ENCODE measurements around the gene OGT. TPM values are rescaled to one million over a fixed set of nuclear protein-coding genes. Genes with fewer than 3 reads are reported as not detected.

Gene OGT
- total and polyA plus RNA-seq, 2 experiments from 2014 or later, result 37.3 to 159 TPM

- no peak overlapping the region for H3K4me3 ChIP-seq
- no peak for TF ChIP-seq CTCF (IDR thresholded peaks at IDR 0.05; ENCODE audit: low read depth, low read length)
These were observed 88.7 kb downstream of the OGT start for GRCh38 chrX:71621603-71622002.

GRCh38 chrX:71622032-71622575 lies 89.2 kb downstream of the OGT start:
- DNase-seq (ENCODE audit: low read depth in 1 of 2, low spot score in 1 of 2), result no peak
- Histone ChIP-seq H3K4me1 (ENCODE audit: low read depth) (no peaks in the 10 kb centered on the region), H3K4me3 (no peak overlapping the region), H3K27me3 (no peaks in the 10 kb centered on the region), H3K36me3 (no peaks in the 10 kb centered on the region), H3K27ac (peak overlapping the region; percentile 88), H3K9me3 (ENCODE audit: low read depth) (no peaks in the 10 kb centered on the region)
- no peak for TF ChIP-seq CTCF (IDR thresholded peaks at IDR 0.05; ENCODE audit: low read depth, low read length)

More at GRCh38 chrX:71621603-71622002, 88.7 kb downstream of the OGT start:
- DNase-seq (ENCODE audit: low read depth in 1 of 2, low spot score in 1 of 2), result peak in 1 of 2 donors; percentile 20
- H3K36me3 ChIP-seq, result no peaks in the 10 kb centered on the region
- no peaks in the 10 kb centered on the region for H3K27me3 ChIP-seq
- H3K27ac ChIP-seq, result no peak overlapping the region
- H3K4me1 ChIP-seq (ENCODE audit: low read depth), result no peaks in the 10 kb centered on the region
- H3K9me3 ChIP-seq (ENCODE audit: low read depth), result no peaks in the 10 kb centered on the region

GRCh38 chrX:71622576-71623450 lies 89.9 kb downstream of the OGT start:
- Histone ChIP-seq H3K27ac (peak overlapping the region; percentile 88), H3K4me3 (no peak overlapping the region), H3K36me3 (no peaks in the 10 kb centered on the region), H3K4me1 (ENCODE audit: low read depth) (no peaks in the 10 kb centered on the region), H3K9me3 (ENCODE audit: low read depth) (no peaks in the 10 kb centered on the region), H3K27me3 (no peaks in the 10 kb centered on the region)
- peak; percentile 40 for TF ChIP-seq CTCF (IDR thresholded peaks at IDR 0.05; ENCODE audit: low read depth, low read length)
- DNase-seq (ENCODE audit: low read depth in 1 of 2, low spot score in 1 of 2), result peak; percentile 64 to 83

- no peak overlapping the region for H3K4me3 ChIP-seq
These were observed 90.8 kb downstream of the OGT start for GRCh38 chrX:71623714-71624113.

GRCh38 chrX:71625471-71625870 lies 92.6 kb downstream of the OGT start:
- no peak overlapping the region for H3K4me3 ChIP-seq
- H3K27me3 ChIP-seq, result no peaks in the 10 kb centered on the region
- H3K27ac ChIP-seq, result no peak overlapping the region
- DNase-seq (ENCODE audit: low read depth in 1 of 2, low spot score in 1 of 2), result no peak
- no peaks in the 10 kb centered on the region for H3K4me1 ChIP-seq (ENCODE audit: low read depth)
- no peaks in the 10 kb centered on the region for H3K9me3 ChIP-seq (ENCODE audit: low read depth)
- no peaks in the 10 kb centered on the region for H3K36me3 ChIP-seq
- TF ChIP-seq CTCF (IDR thresholded peaks at IDR 0.05; ENCODE audit: low read depth, low read length), result no peak

More at GRCh38 chrX:71623714-71624113, 90.8 kb downstream of the OGT start:
- no peak for DNase-seq (ENCODE audit: low read depth in 1 of 2, low spot score in 1 of 2)
- no peaks in the 10 kb centered on the region for H3K9me3 ChIP-seq (ENCODE audit: low read depth)
- no peak overlapping the region for H3K27ac ChIP-seq
- no peaks in the 10 kb centered on the region for H3K4me1 ChIP-seq (ENCODE audit: low read depth)
- no peaks in the 10 kb centered on the region for H3K36me3 ChIP-seq
- H3K27me3 ChIP-seq, result no peaks in the 10 kb centered on the region
- TF ChIP-seq CTCF (IDR thresholded peaks at IDR 0.05; ENCODE audit: low read depth, low read length), result no peak

Other genes starting within 250 kb of the OGT start
- gene NONO, start 249.5 kb upstream of the OGT start, total RNA-seq, result 524 and 770 TPM in 2 replicates
- 278 and 318 TPM in 2 replicates for gene NONO, start 249.5 kb upstream of the OGT start, polyA plus RNA-seq
- gene ITGB1BP2, start 231.4 kb upstream of the OGT start, total RNA-seq, result 99.7 and 158 TPM in 2 replicates
- 60.4 and 115 TPM in 2 replicates for gene ITGB1BP2, start 231.4 kb upstream of the OGT start, polyA plus RNA-seq
- gene TAF1, start 166.7 kb upstream of the OGT start, total RNA-seq, result 16.1 and 43.1 TPM in 2 replicates
- gene TAF1, start 166.7 kb upstream of the OGT start, polyA plus RNA-seq, result 3.8 and 7.8 TPM in 2 replicates
- 1.6 and 5.2 TPM in 2 replicates for gene GCNA, start 45.3 kb downstream of the OGT start, total RNA-seq
- gene GCNA, start 45.3 kb downstream of the OGT start, polyA plus RNA-seq, result 0.38 and 1.4 TPM in 2 replicates
- gene CXCR3, start 85.4 kb downstream of the OGT start, total RNA-seq, result not detected in 2 replicates
- gene CXCR3, start 85.4 kb downstream of the OGT start, polyA plus RNA-seq, result not detected in 2 replicates
- gene CXorf49, start 185.2 kb downstream of the OGT start, total RNA-seq, result not detected in 2 replicates
- gene CXorf49, start 185.2 kb downstream of the OGT start, polyA plus RNA-seq, result not detected in 2 replicates
- not detected in 2 replicates for gene CXorf49B, start 230.2 kb downstream of the OGT start, total RNA-seq
- gene CXorf49B, start 230.2 kb downstream of the OGT start, polyA plus RNA-seq, result not detected in 2 replicates

Measured in cardiac muscle cell (in vitro differentiated cells and primary cell).